ENCODE measurements around the gene HSDL1.

DNA sequence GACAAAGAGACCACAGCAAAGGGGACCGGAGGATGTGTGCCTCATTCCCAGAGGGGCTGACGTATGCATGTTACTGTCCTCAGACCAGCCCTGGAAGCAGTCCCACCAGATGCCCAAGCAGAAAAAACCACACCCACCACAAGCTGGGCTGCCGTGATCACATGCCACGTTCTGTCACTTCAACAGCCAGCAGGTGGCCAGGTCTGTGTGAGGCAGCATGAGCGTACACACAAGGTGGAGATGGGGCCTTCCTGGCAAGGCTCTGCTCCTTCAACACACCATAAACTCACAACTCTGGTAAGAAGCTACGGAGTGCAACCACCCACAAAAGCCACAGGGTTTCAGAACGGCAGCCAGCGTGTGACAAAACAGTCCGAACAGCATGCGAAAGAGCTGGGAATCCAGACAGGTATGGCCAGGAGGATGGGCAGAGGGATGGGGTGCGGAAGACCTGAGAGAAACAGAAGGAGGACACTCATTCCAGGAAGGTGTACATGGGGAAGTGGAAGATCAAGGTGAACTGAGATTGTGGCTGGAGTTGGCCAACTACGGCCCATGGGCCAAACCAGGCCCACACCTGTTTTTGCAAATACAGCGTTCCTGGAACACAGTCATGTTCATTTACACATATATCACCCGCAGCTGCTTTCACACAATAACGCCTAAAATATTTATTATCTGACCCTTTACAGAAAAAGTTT lies 56.1 kb downstream of the HSDL1 start:
- no peak for TF ChIP-seq POLR2A (IDR thresholded peaks at IDR 0.05)
- no peak for TF ChIP-seq CTCF (IDR thresholded peaks at IDR 0.05)
